ENCODE results near the gene NCKAP5.

GRCh38 chr2:133296401-133296800, 271.9 kb downstream of the NCKAP5 start:
- no peak for TF ChIP-seq SIN3A (IDR thresholded peaks at IDR 0.05; ENCODE audit: borderline replicate concordance, insufficient read depth, low read length)
- no peak for TF ChIP-seq TAF1 (IDR thresholded peaks at IDR 0.05; ENCODE audit: borderline replicate concordance, insufficient read depth, low read length)
- no peak for TF ChIP-seq POLR2AphosphoS5 (IDR thresholded peaks at IDR 0.05; ENCODE audit: low read depth, low read length)
- no peak for TF ChIP-seq FOXP2 (optimal IDR thresholded peaks at IDR 0.05; ENCODE audit: borderline replicate concordance, extremely low read depth, extremely low read length, insufficient read depth)
- no peak for TF ChIP-seq REST (IDR thresholded peaks at IDR 0.05; ENCODE audit: insufficient read depth in 1 of 2, low read depth in 2 of 2, low read length in 2 of 2)

Data from PFSK-1 (cell line).